DOHH2 (cell line): ENCODE data around the gene ETS1.
A peak's percentile ranks its signal among the peaks of the same experiment; 100 is the strongest.

Experiments used
- H3F3A ChIP-seq: fragments of 200-600 bp; sonication (generic), shearing (Covaris generic); 2 replicates; pipeline ENCODE4 v1.6.0; 2016; ENCODE audit warnings: antibody characterized with exemption, mild to moderate bottlenecking; ENCODE audit not compliant: control insufficient read depth, insufficient read depth
- H3K27ac ChIP-seq: fragments of 200-600 bp; sonication (generic); 2 replicates; pipeline ENCODE4 v1.5.1; 2014; ENCODE audit warnings: low read depth, mild to moderate bottlenecking, low read length, moderate library complexity
- H3K27me3 ChIP-seq: fragments of 200-600 bp; sonication (generic); 2 replicates; pipeline ENCODE4 v1.6.1; 2014; ENCODE audit warnings: mild to moderate bottlenecking, low read length, mixed read lengths; ENCODE audit not compliant: control insufficient read depth
- H3K36me3 ChIP-seq: fragments of 200-600 bp; sonication (generic); 2 replicates; pipeline ENCODE4 v1.6.1; 2014; ENCODE audit warnings: mild to moderate bottlenecking, low read length, moderate library complexity, mixed read lengths; ENCODE audit not compliant: control insufficient read depth
- H3K4me1 ChIP-seq: fragments of 200-600 bp; sonication (generic); 2 replicates; pipeline ENCODE4 v1.6.1; 2014; ENCODE audit warnings: mild to moderate bottlenecking, low read length, mixed read lengths; ENCODE audit not compliant: control insufficient read depth
- H3K4me2 ChIP-seq: fragments of 200-600 bp; sonication (generic); 2 replicates; pipeline ENCODE4 v1.6.0; 2014; ENCODE audit warnings: mild to moderate bottlenecking, low read length, moderate library complexity
- H3K4me3 ChIP-seq: fragments of 200-600 bp; sonication (generic); 2 replicates; pipeline ENCODE4 v1.5.1; 2014; ENCODE audit warnings: mild to moderate bottlenecking, low read length, mixed read lengths
- H3K79me2 ChIP-seq: fragments of 200-600 bp; sonication (generic); 2 replicates; pipeline ENCODE4 v1.6.1; 2014; ENCODE audit warnings: mild to moderate bottlenecking, low read length, mixed read lengths; ENCODE audit not compliant: control insufficient read depth
- H3K9me2 ChIP-seq: fragments of 200-600 bp; sonication (generic); replicated peaks from 2 replicates; pipeline ENCODE4 v1.6.1; 2014; ENCODE audit warnings: mild to moderate bottlenecking, low read length, mixed read lengths; ENCODE audit not compliant: control insufficient read depth
- H3K9me3 ChIP-seq: fragments of 200-600 bp; sonication (generic); 2 replicates; pipeline ENCODE4 v1.6.1; 2014; ENCODE audit warnings: antibody characterized with exemption, low read length, mixed read lengths; ENCODE audit not compliant: control insufficient read depth, insufficient read depth
- H4K20me1 ChIP-seq: fragments of 200-600 bp; sonication (generic); 2 replicates; pipeline ENCODE4 v1.6.0; 2014; ENCODE audit warnings: low read depth, mild to moderate bottlenecking, antibody characterized with exemption, low read length, moderate library complexity; ENCODE audit not compliant: control insufficient read depth, insufficient read depth
- CTCF ChIP-seq: fragments of 200-600 bp; sonication (generic); IDR thresholded peaks from one replicate; pipeline ENCODE4 v1.5.1; 2014; ENCODE audit warnings: antibody characterized with exemption, mild to moderate bottlenecking, low read depth, low read length; ENCODE audit not compliant: poor library complexity, severe bottlenecking
- EZH2phosphoT487 ChIP-seq: fragments of 200-600 bp; sonication (generic); IDR thresholded peaks from 2 replicates; pipeline ENCODE4 v1.6.1; 2017; ENCODE audit warnings: borderline replicate concordance, mild to moderate bottlenecking, antibody characterized with exemption, low read length, moderate library complexity, mixed read lengths

ETS1 gene

GRCh38 chr11:128548649-128549255, 38.6 kb downstream of the ETS1 start:
- Histone ChIP-seq H3K9me3 (no peaks in the 10 kb centered on the region), H3K9me2 (no peaks in the 10 kb centered on the region), H3K79me2 (0 out of 2 replicates have a peak, but pooled peaks cover 5% of the 10 kb centered on the region), H3K4me1 (peaks cover 90% of the 10 kb centered on the region), H3K36me3 (peaks cover 8% of the 10 kb centered on the region; the same call in 1 of the 2 replicates), H3K4me3 (peak overlapping the region; percentile 57), H3F3A (peaks cover 43% of the 10 kb centered on the region), H4K20me1 (no peaks in the 10 kb centered on the region), H3K4me2 (peak overlapping the region; percentile 90), H3K27ac (peak overlapping the region; percentile 95), H3K27me3 (no peaks in the 10 kb centered on the region)
- TF ChIP-seq EZH2phosphoT487 (no peak), CTCF (no peak)

DNA sequence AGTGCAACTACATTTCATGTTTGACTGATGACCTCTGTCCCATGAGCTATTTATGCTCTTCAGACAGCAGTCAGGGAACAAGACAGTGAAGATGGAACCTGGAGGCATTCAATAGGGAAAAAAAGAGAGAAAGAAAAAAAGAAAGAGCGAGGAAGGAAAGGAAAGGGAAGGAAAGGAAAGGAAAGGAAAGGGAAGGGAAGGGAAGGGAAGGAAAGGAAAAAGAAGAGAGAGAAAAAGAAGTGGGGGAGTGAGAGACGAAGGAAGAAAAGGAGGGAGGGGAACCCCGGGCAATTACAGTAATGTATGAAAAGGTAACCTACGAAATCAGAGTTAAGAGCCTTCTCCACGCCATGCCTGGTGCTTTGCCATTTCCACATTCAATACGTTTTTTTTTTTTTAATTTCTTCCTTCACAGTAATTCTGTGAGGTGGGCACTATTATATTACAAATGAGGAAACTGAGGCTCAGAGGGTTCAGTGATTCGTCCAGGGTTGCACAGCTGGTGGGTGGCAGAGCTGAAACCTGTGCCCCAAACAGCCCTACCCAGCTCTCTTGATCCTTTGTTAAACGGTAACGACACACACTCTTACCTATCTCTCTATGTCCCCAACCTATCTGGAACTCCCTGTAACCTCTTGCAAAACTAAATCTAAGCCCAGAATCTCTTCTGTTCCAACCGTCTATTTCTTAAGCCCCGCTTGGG, 39.3 kb downstream of the ETS1 start:
- Histone ChIP-seq H3F3A (peaks cover 37% of the 10 kb centered on the region), H3K27ac (peak overlapping the region; percentile 95), H3K27me3 (no peaks in the 10 kb centered on the region), H3K9me2 (no peaks in the 10 kb centered on the region), H3K4me3 (peak overlapping the region; percentile 57), H3K4me2 (peak overlapping the region; percentile 90), H3K4me1 (peaks cover 90% of the 10 kb centered on the region), H4K20me1 (no peaks in the 10 kb centered on the region), H3K79me2 (0 out of 2 replicates have a peak, but pooled peaks cover 2% of the 10 kb centered on the region), H3K36me3 (peaks cover 8% of the 10 kb centered on the region; the same call in 1 of the 2 replicates), H3K9me3 (no peaks in the 10 kb centered on the region)
- no peak for TF ChIP-seq EZH2phosphoT487
- no peak for TF ChIP-seq CTCF

GRCh38 chr11:128546916-128547315, 40.4 kb downstream of the ETS1 start:
- Histone ChIP-seq H3K4me2 (no peak overlapping the region), H3K9me2 (no peaks in the 10 kb centered on the region), H4K20me1 (no peaks in the 10 kb centered on the region), H3K27me3 (no peaks in the 10 kb centered on the region), H3K4me3 (no peak overlapping the region), H3K79me2 (0 out of 2 replicates have a peak, but pooled peaks cover 2% of the 10 kb centered on the region), H3K27ac (no peak overlapping the region), H3K36me3 (peaks cover 8% of the 10 kb centered on the region; the same call in 1 of the 2 replicates), H3K9me3 (no peaks in the 10 kb centered on the region), H3F3A (peaks cover 28% of the 10 kb centered on the region), H3K4me1 (peaks cover 88% of the 10 kb centered on the region)
- TF ChIP-seq CTCF (no peak), EZH2phosphoT487 (no peak)
